GM10266 (cell line): Measurements from ENCODE around the gene OSBPL5.

ENCODE experiments used
- DNase-seq: peaks from one replicate; pipeline ENCODE4 v3.0.0; 2012; ENCODE audit errors: extremely low spot score
- CTCF ChIP-seq: IDR thresholded peaks from 2 replicates; pipeline ENCODE4 v1.5.1; 2012; ENCODE audit warnings: mild to moderate bottlenecking, low read depth; ENCODE audit not compliant: control insufficient read depth, insufficient read depth; ENCODE audit errors: missing control alignments

The OSBPL5 gene

GRCh38 chr11:3087373-3087772 lies 77.7 kb downstream of the OSBPL5 start:
- TF ChIP-seq CTCF: no peak
- DNase-seq: no peak

GRCh38 chr11:3086671-3087150 lies 78.4 kb downstream of the OSBPL5 start:
- DNase-seq: no peak
- no peak for TF ChIP-seq CTCF

GRCh38 chr11:3086114-3086513 lies 79.0 kb downstream of the OSBPL5 start:
- no peak for DNase-seq
- TF ChIP-seq CTCF: no peak

- DNase-seq: no peak
- TF ChIP-seq CTCF: no peak
Measured at GRCh38 chr11:3085052-3085451, 80.1 kb downstream of the OSBPL5 start.

GRCh38 chr11:3083321-3083720 lies 81.8 kb downstream of the OSBPL5 start:
- no peak for TF ChIP-seq CTCF
- no peak for DNase-seq

GRCh38 chr11:3081386-3081751 lies 83.7 kb downstream of the OSBPL5 start:
- no peak for TF ChIP-seq CTCF
- DNase-seq: no peak

GRCh38 chr11:3080733-3081385 lies 84.3 kb downstream of the OSBPL5 start:
- DNase-seq: no peak
- no peak for TF ChIP-seq CTCF
